OCI-M2 (cell line): Measurements from ENCODE around the gene URAD.
"Not testable (repeated sequence)": the region's sequence is repeated elsewhere in the genome, so short reads cannot be mapped to it uniquely, and the experiment has no call there.

Experiments used
- DNase-seq: peaks from one replicate; lab custom pipeline; 2025; ENCODE audit not compliant: unreplicated experiment; lab: John Stamatoyannopoulos, UW

The URAD gene, protein sequence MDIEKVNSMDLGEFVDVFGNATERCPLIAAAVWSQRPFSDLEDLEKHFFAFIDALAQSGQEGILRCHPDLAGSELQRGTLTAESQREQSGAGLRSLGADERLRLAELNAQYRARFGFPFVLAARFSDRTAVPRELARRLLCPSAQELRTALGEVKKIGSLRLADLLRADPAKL

DNA sequence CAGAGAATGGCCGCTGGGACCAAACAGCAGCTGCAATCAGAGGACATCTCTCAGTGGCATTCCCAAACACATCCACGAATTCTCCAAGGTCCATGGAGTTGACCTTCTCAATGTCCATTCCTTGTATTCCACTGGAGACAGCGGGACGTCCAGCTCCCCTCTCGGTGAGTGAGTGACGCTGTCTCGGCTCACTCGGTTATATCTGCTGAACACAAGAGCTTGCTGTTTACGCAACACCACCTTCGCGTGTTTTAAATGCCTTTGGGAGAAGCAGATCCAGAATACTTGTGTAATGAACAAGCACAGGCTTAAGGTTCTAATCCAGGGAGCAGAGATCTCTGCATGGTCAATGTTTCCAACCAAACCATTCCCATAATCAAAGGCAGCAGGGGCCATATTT lies at the start of gene URAD:
URAD (minus strand) TSS at position 174 of the 400 bp plus-strand sequence; CDS start at position 118, 56 bp downstream.
- DNase-seq, result no peak

DNA sequence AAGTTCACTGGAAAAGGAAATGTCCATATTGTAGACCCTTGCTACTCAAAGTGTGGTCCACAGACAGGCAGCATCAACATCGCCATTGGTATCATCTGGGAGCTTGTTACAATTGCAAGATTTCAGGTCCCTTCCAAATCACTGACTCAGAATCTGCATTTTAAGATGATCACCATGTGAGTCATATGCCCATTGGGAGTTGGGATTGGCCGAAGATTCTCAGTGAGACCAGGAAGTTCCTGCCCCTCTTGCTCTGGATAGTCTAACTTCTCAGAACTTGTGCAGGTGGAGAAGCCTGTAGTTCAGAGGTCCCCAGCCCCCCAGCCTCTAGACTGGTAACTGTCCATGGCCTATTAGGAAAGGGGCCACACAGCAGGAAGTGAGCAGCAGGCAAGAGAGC lies 48.9 kb upstream of the URAD start:
- DNase-seq, result no peak

DNA sequence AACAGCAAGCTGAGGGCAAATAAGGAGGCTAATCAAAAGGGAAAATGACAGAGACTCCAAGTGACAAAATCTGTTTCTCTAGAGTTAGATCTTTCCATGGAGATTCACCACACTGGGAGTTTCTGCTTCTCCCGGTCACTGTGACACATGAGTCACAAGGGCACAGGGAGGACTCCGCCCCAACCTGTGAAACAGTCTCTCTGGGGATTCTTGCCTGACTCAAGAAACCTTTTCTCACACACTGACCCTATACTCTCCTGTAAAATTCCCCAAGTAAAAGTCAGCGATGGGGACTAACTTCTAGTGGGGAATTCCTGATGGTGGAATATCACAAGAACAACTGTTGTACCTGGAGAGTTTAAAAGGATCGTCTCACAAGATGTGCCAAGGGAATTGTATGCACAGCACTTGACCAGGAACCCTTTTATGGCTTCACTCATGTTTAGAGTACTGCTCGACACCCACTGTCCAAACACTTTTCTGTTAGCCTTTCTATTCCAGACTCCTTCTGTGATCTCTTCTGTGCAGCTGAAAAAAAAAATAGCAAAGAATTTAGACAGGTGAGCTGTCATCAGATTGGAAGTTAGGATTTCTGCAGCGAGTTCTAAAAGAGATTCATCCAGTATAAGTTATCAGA lies 46.8 kb upstream of the URAD start:
- no peak for DNase-seq

GRCh38 chr13:28033894-28034655 lies 45.6 kb upstream of the URAD start:
- no peak for DNase-seq

DNA sequence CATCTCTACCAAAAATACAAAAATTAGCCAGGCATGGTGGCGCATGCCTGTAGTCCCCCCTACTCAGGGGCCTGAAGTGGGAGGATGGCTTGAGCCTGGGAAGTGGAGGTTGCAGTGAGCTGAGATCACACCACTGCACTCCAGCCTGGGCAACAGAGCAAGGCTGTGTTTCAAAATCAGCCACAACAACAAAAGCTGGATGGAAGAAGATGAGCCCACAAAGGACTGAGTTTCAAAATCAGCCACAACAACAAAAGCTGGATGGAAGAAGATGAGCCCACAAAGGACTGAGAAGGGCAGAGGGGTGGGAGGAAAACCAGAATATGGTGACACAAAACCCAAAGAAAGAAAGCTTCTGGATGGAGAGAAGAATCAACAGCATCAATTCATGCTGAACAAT lies 43.9 kb upstream of the URAD start:
- not testable (repeated sequence) for DNase-seq

DNA sequence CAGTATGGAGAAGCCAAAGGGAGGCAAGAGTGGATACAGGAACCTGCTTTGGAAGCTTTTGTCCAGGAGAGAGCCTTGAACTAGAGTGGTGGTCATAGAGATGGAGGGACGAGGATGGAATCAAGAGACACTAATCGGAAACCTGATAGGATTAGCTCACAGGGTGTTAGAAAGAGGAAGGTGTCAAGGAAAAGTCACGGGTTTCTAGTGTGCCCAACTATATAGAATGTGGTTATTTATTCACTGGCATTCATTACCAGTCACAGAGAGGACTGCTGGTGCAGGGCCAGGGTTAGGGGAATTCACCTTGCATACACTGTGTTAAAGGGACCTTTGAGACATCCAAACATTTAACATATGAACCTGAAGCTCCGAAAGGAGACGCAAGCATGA lies 43.4 kb upstream of the URAD start:
- no peak for DNase-seq

DNA sequence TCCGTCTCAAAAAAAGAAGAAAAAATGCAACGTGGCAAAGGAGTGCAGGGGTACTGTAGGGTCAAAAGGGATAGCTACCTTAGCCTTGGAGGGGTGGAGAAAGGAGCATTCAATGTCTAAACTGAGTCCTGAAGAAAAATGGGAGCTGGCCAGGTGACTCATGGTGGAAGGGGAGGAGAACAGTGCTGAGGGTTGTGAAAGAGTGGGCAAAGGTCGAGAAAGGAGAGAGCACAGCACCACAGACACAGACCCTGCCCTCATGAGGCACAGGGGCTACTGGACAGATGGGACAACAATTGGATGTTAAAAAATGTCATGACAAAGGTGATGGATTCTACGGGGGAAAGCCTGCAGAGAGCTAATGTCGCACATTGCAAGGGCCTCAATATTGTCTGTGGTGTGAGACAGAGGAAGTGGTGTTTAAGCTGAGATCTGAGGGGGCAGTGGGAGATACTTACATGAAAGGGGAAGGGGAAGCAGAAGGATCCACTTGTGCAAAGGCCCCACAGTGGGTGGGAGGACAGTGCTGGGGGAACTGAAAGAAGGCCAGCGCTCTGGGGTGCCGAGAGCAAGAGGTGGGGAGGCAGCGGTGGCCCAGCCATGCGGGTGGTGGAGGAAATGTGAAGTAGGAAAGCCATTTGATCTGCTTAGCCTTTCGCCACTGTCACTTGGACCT lies 42.9 kb upstream of the URAD start:
- no peak for DNase-seq

- no peak for DNase-seq
Measured at GRCh38 chr13:28027607-28028364, 39.3 kb upstream of the URAD start.

- DNase-seq, result no peak
Measured at GRCh38 chr13:28027071-28027470, 38.6 kb upstream of the URAD start.

DNA sequence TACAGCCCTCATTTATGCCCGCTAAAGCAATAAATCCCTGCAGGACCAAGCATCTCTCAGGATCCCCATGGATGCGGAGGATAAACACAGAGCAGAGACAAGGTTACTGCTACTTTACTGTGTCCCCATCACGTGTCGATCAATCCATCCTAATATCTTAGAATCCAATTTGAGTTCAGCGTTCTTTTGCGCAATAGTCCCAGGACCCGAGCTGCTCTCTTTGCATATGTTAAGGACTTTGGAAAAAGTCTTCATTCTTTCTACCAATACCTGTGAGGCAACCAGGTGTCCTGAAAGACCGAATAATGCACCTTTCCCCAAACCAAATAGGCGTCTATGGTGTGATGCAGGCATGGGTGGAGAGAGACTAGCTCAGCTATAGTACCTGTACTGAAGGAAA lies 38.0 kb upstream of the URAD start:
- DNase-seq, result no peak

- DNase-seq, result no peak
Measured at GRCh38 chr13:28022848-28023518, 34.5 kb upstream of the URAD start.

DNA sequence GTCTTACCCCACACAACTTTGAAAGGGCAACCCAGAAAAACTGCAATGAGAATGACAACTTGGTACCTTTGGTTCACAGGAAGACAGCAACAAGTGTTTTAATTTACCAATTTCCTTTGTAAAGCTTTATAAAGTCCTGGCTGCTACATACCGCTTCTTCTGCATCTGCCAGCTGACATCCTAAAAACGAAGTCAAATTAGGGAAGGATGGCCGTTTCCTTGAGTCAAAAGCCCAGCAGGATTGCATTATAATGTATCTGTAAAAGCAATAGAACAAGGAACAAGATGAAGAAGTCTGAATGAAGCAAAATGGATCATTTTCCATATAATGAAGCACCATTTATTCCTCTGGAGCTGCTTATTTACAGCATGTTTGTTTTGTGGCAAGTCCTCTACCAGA lies 25.8 kb upstream of the URAD start:
- DNase-seq, result no peak

- DNase-seq, result no peak
Measured at GRCh38 chr13:28013482-28013881, 25.0 kb upstream of the URAD start.

- no peak for DNase-seq
Measured at GRCh38 chr13:28012896-28013295, 24.4 kb upstream of the URAD start.

- no peak for DNase-seq
Measured at GRCh38 chr13:28012383-28012782, 23.9 kb upstream of the URAD start.

GRCh38 chr13:28010046-28010445 lies 21.6 kb upstream of the URAD start:
- DNase-seq, result no peak

- not testable (repeated sequence) for DNase-seq
Measured at GRCh38 chr13:28005016-28005415, 16.5 kb upstream of the URAD start.

- no peak for DNase-seq
Measured at GRCh38 chr13:28002886-28003698, 14.6 kb upstream of the URAD start.

DNA sequence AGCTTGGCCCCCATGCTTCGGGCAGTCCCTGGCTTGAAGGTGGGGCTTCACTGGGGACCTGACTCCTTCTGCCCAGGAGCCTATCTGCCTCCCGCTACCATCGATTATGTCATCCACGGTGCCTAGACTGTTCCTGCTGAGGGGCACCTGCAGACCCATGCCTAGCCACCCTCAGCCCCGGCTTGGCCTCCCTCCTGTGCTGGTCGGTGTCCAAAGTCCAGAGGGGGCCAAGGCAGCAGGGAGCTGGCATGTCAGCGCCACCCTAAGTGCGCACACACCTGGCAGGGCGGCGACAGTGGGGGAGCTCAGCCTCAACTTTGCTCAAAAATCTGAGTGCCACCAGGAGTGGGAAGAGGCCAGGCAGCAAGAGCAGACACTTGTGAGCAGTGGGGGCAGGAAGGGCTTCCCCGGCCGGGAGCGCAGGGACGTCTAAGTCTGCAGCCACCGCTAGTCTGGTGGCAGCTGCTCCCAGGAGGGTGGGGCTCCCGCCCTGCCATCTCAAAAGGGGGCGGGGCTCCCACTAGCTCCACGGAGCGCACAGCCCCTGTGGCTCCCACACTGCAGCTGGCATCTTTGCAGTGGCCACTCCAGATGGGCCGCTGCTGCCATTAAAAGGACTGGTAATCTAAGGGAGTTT lies 13.5 kb upstream of the URAD start:
- DNase-seq, result no peak
